Urinary bladder (tissue), 4 donors: Measurements from ENCODE around the gene CRELD2. TPM values are rescaled to one million over a fixed set of nuclear protein-coding genes. Genes with fewer than 3 reads are reported as not detected.

Experiments used
- DNase-seq: peaks from one replicate; pipeline ENCODE4 v3.0.0-alpha.2; 2015; ENCODE audit errors: extremely low spot score
- H3K27ac ChIP-seq: one replicate; pipeline ENCODE4 v1.5.1; 2013; ENCODE audit warnings: low read depth, mild to moderate bottlenecking, moderate library complexity
- H3K36me3 ChIP-seq: one replicate; pipeline ENCODE4 v1.6.1; 2013; ENCODE audit warnings: mild to moderate bottlenecking, moderate library complexity; ENCODE audit not compliant: insufficient read depth
- H3K4me1 ChIP-seq: one replicate; pipeline ENCODE4 v1.6.1; 2013; ENCODE audit warnings: mild to moderate bottlenecking, moderate library complexity; ENCODE audit not compliant: insufficient read depth
- H3K4me3 ChIP-seq: one replicate; pipeline ENCODE4 v1.5.1; 2013; ENCODE audit warnings: low read depth, low read length
- WGBS: extraction: QIAGEN DNeasy Blood & Tissue Kit; methylation state at CpG from one replicate; pipeline ENCODE4 v1.1.7; 2013; 5-methylcytosine and 5-hydroxymethylcytosine counted together
- polyA plus RNA-seq: library from polyadenylated mRNA; stranded (reverse); fragments of 200-250 nt; gene quantifications from one replicate; pipeline ENCODE4 v1.2.3, GENCODE V29; 2013
- total RNA-seq: library from RNA; depleted of rRNA; stranded (reverse); fragments of >200 nt; gene quantifications from one replicate; pipeline ENCODE4 v1.2.3, GENCODE V29; 2014
- donor health status: healthy with polysubstance abuse.
- donor health status: healthy.

CRELD2 gene
- total and polyA plus RNA-seq, 2 donors = 19.3 to 37.3 TPM

DNA sequence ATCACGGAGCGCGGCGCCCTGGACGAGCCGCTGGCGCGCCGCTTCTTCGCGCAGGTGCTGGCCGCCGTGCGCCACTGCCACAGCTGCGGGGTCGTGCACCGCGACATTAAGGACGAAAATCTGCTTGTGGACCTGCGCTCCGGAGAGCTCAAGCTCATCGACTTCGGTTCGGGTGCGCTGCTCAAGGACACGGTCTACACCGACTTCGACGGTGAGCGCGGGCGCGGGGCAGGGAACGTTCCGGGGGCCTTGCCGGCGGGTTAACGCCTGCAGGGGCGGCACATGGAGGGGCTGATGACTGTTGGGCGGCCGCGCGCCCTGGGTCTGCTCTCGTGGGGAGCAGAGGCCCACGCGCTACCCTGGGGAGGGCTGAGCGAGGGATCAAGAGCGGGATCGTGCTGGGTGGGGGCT is 43.2 kb downstream of the CRELD2 start:
- Histone ChIP-seq H3K4me3 (peak overlapping the region; percentile 90), H3K36me3 (peaks cover 4% of the 10 kb centered on the region), H3K27ac (peak overlapping the region; percentile 86), H3K4me1 (peaks cover 5% of the 10 kb centered on the region)
- WGBS = 3% methylated on average over 49 of the region's 49 CpGs
- DNase-seq = no peak

GRCh38 chr22:49962012-49962750 is 43.7 kb downstream of the CRELD2 start:
- Histone ChIP-seq H3K4me3 (peak overlapping the region; percentile 90), H3K27ac (peak overlapping the region; percentile 86), H3K4me1 (peaks cover 5% of the 10 kb centered on the region), H3K36me3 (peaks cover 4% of the 10 kb centered on the region)
- 3% methylated on average over 68 of the region's 70 CpGs for WGBS
- DNase-seq = peak; percentile 64

DNA sequence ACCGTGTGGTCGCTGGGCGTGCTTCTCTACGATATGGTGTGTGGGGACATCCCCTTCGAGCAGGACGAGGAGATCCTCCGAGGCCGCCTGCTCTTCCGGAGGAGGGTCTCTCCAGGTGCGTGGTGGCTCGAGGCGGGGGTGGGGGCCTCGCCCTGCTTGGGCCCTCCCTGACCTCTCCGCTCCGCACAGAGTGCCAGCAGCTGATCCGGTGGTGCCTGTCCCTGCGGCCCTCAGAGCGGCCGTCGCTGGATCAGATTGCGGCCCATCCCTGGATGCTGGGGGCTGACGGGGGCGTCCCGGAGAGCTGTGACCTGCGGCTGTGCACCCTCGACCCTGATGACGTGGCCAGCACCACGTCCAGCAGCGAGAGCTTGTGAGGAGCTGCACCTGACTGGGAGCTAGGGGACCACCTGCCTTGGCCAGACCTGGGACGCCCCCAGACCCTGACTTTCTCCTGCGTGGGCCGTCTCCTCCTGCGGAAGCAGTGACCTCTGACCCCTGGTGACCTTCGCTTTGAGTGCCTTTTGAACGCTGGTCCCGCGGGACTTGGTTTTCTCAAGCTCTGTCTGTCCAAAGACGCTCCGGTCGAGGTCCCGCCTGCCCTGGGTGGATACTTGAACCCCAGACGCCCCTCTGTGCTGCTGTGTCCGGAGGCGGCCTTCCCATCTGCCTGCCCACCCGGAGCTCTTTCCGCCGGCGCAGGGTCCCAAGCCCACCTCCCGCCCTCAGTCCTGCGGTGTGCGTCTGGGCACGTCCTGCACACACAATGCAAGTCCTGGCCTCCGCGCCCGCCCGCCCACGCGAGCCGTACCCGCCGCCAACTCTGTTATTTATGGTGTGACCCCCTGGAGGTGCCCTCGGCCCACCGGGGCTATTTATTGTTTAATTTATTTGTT is 44.6 kb downstream of the CRELD2 start:
- Histone ChIP-seq H3K4me1 (peaks cover 5% of the 10 kb centered on the region), H3K4me3 (peak overlapping the region; percentile 90), H3K27ac (peak overlapping the region; percentile 70), H3K36me3 (peaks cover 4% of the 10 kb centered on the region)
- 70% methylated on average over 63 of the region's 63 CpGs for WGBS
- no peak for DNase-seq

GRCh38 chr22:49963647-49964026 is 45.2 kb downstream of the CRELD2 start:
- DNase-seq = no peak
- 71% methylated on average over 6 of the region's 6 CpGs for WGBS
- Histone ChIP-seq H3K36me3 (peaks cover 4% of the 10 kb centered on the region), H3K4me3 (peak overlapping the region; percentile 90), H3K4me1 (peaks cover 5% of the 10 kb centered on the region), H3K27ac (no peak overlapping the region)

DNA sequence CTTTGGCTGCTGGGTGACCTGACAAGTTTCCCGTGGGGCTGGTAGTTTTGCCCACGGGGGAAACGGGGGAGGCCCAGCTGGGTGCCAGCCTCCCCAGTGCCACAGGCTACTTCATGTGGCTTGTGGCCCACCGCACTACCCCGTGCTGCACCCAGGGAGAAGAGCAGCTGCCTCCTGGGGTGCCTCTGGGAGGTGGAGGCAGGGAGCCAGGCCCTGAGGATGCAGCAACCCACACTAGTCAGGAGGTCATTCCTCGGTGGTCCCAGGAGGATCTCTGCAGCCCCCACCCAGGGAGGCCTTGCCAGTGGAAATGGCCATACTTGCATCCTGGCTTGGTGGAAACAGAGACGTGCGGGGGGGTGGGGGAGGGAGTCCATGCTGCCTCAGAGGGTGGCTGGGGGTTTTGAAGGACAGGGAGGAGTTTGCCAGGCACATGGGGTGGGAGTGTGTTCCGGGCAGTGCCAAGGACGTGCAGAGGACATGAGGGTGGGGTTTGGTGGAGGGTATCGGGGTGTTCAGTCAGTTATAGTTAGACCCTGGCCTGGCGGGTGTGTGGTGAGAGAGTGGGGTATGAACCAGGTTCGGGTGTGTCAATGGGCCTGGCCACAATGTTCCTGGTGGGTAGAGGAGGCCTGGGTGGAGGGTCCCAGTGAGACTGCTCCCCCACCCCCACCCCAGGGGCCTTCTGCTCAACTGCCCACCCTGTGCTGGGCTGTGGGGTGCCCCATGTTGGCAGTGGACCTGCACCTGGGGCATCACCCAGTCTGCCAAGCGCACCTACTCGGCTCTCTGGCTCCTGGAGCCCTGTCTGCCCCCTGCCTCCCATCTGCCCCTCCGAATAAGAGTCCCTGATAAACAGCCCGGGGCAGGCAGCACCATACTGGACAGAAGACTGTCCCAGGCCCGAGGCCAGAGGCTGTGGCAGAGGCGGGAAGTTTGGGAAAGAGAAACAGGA is 46.0 kb downstream of the CRELD2 start:
- Histone ChIP-seq H3K36me3 (peaks cover 4% of the 10 kb centered on the region), H3K27ac (no peak overlapping the region), H3K4me3 (no peak overlapping the region), H3K4me1 (peaks cover 5% of the 10 kb centered on the region)
- no peak for DNase-seq
- WGBS = 82% methylated on average over 19 of the region's 19 CpGs

- Histone ChIP-seq H3K4me3 (no peak overlapping the region), H3K27ac (no peak overlapping the region), H3K4me1 (peaks cover 5% of the 10 kb centered on the region), H3K36me3 (peaks cover 4% of the 10 kb centered on the region)
- WGBS = 87% methylated on average over 22 of the region's 22 CpGs
- no peak for DNase-seq
Measured at GRCh38 chr22:49965091-49966040, 46.9 kb downstream of the CRELD2 start.

GRCh38 chr22:49966041-49966773 is 47.8 kb downstream of the CRELD2 start:
- no peak for DNase-seq
- Histone ChIP-seq H3K36me3 (peaks cover 4% of the 10 kb centered on the region), H3K4me3 (no peak overlapping the region), H3K27ac (no peak overlapping the region), H3K4me1 (peaks cover 5% of the 10 kb centered on the region)
- WGBS = 85% methylated on average over 11 of the region's 11 CpGs

DNA sequence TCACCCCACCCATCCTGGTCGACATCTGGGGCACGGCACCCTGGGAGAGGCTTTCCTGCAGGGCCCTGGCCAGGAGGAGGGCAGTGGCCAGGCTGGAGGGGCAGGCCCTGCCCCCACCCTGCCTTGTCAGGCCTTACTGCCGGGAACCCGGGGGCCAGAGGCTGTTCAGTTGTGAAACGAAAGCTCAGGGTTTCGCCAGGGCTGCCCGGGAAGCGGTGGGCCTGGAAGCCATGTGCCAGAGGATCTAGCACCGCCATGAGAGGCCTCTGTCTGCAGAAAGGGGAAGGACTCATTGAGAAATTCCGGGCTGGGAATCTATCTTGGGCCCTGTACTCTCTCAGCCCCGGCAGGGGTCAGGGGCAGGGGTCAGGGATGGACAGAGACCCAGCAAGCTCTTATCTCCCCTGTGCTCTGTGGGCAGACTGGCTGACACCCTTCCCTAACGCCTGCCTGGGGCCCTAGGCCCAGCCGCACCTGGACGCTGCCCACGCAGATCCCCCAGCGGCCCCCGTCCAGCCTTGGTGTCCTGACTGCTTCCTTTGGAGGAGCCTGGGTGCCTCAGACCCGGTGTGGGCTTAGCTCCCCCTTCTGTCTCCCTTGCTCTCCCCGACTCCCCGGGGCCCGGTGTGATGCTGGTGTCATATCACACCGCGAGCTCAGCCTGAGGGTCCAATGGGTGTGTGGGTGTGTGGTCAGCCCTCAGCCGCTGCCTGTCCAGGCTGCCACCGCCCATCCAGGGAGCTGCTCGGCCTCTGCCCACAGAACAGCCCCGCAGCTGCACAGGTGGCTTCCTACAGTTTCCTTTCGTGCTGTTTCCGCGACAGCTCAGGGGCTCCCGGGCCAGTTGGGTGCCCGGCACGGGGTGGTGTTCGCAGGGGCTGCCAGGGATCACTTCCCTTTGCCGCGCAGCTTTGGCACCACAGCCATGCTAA is 48.6 kb downstream of the CRELD2 start:
- 60% methylated on average over 36 of the region's 36 CpGs for WGBS
- peaks cover 5% of the 10 kb centered on the region for H3K4me1 ChIP-seq
- no peak for DNase-seq
- H3K36me3 ChIP-seq = peaks cover 4% of the 10 kb centered on the region
- H3K27ac ChIP-seq = peak overlapping the region; percentile 60
- no peak overlapping the region for H3K4me3 ChIP-seq

GRCh38 chr22:49967706-49968208 is 49.3 kb downstream of the CRELD2 start:
- no peak for DNase-seq
- H3K36me3 ChIP-seq = peaks cover 2% of the 10 kb centered on the region
- peaks cover 5% of the 10 kb centered on the region for H3K4me1 ChIP-seq
- no peak overlapping the region for H3K4me3 ChIP-seq
- peak overlapping the region; percentile 60 for H3K27ac ChIP-seq
- 38% methylated on average over 18 of the region's 18 CpGs for WGBS

GRCh38 chr22:49968313-49968830 is 49.9 kb downstream of the CRELD2 start:
- 95% methylated on average over 11 of the region's 11 CpGs for WGBS
- no peak for DNase-seq
- H3K4me1 ChIP-seq = no peaks in the 10 kb centered on the region
- no peak overlapping the region for H3K4me3 ChIP-seq
- peaks cover 2% of the 10 kb centered on the region for H3K36me3 ChIP-seq
- peak overlapping the region; percentile 40 for H3K27ac ChIP-seq
